Measurements from ENCODE around the gene SH3TC2.

- TF ChIP-seq CTCF (IDR thresholded peaks at IDR 0.05), result no peak
- TF ChIP-seq EZH2 (IDR thresholded peaks at IDR 0.05; ENCODE audit: borderline replicate concordance, insufficient read depth, low read depth, low read length, poor library complexity, severe bottlenecking), result no peak
Measured at GRCh38 chr5:149063896-149064478, 1.1 kb upstream of the SH3TC2 start.

Data from B cell (primary cell).